Measurements from ENCODE around the gene KRTAP5-11.
"Not testable (repeated sequence)": the region's sequence is repeated elsewhere in the genome, so short reads cannot be mapped to it uniquely, and the experiment has no call there.

DNA sequence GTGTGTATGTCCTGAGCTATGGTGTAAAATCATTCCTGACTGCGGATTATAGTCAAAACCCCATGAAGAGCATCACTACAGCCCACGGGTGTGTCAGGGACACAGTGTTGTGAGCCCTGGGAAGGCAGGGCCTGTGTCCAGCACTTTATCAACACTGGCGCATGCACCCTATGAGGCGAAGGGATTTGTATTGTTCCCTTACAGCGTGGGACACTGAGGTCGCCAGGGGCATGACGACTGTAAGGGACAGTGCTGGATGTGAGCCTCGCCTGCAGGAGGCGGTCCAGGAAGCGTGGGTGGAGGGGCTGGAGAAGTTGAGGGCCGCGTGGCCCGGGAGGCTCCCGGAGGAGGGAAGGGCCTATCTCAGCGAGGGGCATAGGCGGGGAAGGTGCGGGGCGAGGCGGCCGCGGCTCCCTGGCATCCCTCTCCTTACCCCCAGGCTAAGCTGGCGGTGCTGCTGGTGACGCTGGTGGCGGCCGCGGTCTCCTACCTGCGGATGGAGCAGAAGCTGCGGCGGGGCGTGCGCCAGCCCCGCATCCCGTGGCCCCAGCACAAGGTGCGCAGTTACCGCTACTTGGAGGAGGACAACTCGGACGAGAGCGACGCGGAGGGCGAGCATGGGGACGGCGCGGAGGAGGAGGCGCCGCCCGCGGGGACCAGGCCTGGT, 24.3 kb upstream of the KRTAP5-11 start:
- not testable (repeated sequence) for TF ChIP-seq PHF8 (IDR thresholded peaks at IDR 0.05; ENCODE audit: borderline replicate concordance, low read depth); CTCF (IDR thresholded peaks at IDR 0.05); MAX (IDR thresholded peaks at IDR 0.05); MAFK (IDR thresholded peaks at IDR 0.05; ENCODE audit: partially characterized antibody); KDM5A (IDR thresholded peaks at IDR 0.05); POLR2A (IDR thresholded peaks at IDR 0.05; ENCODE audit: low read length); HOXA7 (CRISPR knock-in tag; IDR thresholded peaks at IDR 0.05); CHD2 (IDR thresholded peaks at IDR 0.05; ENCODE audit: low read length, partially characterized antibody); RNF2 (IDR thresholded peaks at IDR 0.05; ENCODE audit: borderline replicate concordance, low read depth); MYC (IDR thresholded peaks at IDR 0.05; ENCODE audit: borderline replicate concordance, low read length); CEBPB (IDR thresholded peaks at IDR 0.05); EP300 (IDR thresholded peaks at IDR 0.05); HES2 (IDR thresholded peaks at IDR 0.05)

Measured in A549 (cell line).